Activated T-cell treated with anti-CD3 and anti-CD28 coated beads for 4 hours (primary cell): ENCODE data around the gene IGSF1.
"Not testable (repeated sequence)": the region's sequence is repeated elsewhere in the genome, so short reads cannot be mapped to it uniquely, and the experiment has no call there.

Experiments used
- DNase-seq: peaks from one replicate; pipeline ENCODE4 v3.0.0-alpha.2; 2020

IGSF1 gene

DNA sequence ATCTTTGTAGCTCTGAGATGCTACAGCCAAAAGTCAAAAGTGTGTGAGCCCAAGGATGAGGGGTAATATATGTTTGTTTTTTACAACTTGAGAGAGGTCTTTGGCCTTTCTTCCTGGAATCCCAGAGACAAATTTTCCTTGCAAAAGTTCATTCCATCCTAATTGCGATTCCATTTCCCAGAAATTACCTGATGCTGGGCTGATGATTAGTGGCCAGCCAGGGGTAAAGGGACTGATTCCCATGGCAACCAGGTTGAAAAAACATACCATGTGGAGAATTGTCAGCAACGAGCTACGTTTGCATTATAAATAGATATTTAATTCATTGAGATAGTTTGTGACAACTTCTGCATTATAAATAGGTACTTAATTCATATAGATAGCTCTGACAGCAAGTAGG lies 17.8 kb downstream of the IGSF1 start:
- no peak for DNase-seq

DNA sequence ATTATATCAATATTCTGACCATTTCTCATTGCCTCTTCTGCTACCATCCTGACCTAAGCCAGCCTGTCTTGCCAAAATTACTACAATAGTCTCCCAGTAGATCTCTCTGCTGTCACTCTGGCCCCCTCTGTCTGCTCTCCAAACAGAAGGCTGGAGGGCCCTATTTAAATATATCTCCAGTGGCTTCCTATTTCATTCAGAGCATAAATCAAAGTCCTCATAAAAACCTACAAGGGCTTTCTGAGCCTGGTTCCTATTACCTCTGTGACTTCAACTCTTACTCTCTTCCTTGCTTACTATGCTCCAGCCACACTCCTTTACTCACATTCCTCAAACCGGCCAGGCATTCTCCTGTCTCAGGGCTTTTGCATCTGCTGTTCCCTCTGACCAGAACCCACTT lies 19.0 kb downstream of the IGSF1 start:
- no peak for DNase-seq

DNA sequence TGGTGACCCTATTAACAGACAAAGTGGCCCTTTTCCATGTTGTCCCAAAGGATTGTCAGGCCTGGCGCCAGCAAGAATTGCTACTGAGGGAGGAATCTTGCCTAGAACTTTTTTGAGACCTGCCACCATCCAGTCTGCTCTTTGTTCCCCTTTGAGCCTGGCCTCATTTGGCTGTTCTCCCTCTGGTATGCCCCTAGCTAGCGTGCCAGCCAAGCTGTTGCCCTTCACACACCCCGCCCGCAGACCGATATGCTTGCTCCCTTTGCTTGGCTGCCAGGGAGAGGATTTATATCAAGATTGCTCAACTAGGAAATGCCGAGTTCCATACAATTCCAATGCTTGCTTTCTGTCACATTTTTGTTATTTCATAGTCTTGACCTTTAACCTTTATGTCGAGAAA lies 24.4 kb downstream of the IGSF1 start:
- DNase-seq, result no peak

DNA sequence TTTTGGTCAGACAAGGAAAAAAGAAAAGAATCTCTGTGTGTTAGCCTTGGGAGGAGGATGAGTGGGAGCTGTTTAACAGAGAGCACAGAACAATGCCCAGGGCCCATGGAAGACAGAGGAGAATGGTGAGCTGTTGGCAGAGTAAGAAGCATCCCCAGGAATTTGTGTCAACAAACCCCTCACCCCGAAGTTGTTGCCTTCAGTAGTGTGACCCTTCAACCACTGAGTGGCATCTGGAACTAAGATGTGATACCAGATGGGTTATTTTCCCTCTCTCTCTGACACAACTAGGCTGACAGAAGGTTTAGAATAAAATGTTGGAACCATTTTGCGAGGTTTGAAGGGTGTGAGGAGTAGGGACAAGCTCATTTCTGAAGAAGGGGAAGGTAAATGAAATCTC lies 25.1 kb downstream of the IGSF1 start:
- no peak for DNase-seq

DNA sequence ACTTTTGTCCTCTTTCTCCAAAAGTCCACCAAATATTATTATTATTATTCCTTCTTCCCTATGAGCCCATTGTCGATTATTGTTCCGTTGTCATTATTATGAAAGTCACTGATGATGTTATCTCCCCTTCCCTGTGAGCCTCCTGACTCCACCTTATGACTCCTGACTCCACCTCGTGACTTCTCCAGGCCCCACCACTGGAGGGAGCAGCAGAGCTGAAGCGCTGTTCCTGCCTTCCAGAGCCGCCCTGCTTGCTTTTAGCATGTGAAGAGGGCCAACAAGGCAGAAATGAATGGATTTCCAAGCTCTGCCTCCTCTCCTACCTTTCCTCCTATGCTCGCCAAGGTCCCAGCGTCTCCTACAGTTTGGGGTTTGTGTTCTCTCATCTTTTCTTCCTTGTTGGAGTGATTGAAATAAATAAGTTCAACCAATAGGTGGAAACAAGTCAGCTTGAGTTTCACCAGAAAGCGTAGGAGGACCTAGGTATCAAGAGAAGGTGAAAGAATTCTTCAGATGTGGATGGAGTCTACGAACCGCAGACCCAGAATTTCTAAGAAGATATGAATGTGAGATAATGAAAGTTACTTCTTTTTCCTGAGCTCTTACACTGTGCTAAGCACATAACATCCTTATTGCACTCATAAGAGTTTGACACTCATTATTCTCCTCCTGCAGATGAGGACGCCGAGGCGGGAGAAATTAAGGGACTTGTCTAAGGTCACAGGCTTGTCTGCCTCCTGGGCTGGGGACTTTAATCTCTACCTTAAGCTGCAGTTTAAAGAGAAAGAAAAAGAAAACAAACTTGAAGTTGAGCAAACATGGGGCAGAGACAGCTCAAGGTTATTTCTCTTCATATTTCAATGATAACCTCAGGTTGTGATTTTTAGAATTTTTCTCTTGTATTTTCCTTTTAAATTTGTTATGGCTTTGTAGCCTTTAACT lies 26.1 kb downstream of the IGSF1 start:
- DNase-seq, result no peak

DNA sequence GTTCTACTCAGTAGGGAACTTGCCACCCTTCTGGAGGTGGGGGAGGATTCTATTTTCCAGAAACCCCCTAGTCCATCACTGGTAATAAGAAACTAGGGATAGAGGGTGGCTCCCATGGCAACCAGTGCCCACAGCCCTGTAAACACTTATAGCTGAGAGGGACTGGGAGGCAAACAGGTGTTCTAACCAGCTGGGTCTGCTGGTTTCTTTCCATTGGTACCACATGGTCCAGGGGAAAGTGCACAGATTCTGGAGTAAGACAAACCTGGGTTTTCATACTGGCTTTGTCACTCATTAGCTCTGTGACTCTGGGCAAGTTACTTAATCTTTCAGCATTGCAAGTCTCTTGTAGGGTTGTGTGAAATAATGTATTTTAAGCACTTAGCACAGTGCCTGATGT lies 26.9 kb downstream of the IGSF1 start:
- no peak for DNase-seq

DNA sequence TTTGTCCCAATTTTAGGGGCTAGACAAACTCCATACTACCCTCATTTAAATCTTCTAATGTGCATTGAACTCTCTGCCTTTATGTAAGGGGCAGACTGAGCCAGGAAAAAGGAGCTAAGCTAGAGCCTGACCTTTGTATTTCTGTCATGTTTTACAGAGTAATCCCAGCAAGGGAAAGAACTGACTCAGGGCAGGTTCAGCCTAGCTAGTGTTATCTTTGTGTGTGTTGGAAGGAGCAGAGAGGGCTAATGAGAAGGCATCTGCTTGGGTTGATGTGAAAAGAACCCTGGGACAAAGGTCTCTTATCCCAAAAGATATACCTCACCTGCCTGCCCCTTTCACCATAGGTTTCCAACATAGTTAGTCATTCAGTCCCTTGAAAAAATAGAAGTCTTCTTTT lies 31.7 kb downstream of the IGSF1 start:
- DNase-seq, result no peak

DNA sequence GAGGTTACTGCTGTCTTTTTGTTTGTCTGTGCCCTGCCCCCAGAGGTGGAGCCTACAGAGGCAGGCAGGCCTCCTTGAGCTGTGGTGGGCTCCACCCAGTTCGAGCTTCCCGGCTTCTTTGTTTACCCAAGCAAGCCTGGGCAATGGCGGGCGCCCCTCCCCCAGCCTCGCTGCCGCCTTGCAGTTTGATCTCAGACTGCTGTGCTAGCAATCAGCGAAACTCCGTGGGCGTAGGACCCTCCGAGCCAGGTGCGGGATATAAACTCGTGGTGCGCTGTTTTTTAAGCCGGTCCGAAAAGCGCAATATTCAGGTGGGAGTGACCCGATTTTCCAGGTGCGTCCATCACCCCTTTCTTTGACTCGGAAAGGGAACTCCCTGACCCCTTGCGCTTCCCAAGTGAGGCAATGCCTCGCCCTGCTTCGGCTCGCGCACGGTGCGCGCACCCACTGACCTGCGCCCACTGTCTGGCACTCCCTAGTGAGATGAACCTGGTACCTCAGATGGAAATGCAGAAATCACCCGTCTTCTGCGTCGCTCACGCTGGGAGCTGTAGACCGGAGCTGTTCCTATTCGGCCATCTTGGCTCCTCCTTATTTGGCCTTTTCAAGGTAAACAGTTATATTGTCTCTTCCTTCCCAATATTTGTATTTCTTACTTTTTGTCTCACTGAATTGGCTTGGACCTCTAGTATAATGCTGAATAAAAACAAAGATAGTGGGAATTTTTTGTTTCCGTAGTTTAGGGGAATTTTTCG lies 37.9 kb downstream of the IGSF1 start:
- DNase-seq, result not testable (repeated sequence)

DNA sequence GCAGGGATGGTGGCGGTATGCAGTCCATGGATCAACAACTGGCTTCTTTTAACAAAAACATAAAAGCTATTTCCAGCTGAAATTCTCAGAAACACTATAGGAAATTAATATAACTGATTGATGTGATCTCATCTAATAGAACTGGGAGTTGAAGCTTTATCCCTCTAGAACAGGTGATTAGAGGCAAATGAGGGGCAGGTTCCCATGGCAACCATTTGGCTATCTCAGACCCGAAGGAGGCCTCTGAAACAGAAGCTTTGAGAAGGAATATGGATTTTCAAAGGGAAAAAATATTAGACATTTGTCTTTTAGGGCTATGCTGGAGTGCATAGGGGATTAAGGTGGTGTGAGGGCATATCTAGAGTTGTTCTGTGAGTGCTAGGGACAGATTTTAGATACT lies 50.0 kb downstream of the IGSF1 start:
- DNase-seq, result no peak

DNA sequence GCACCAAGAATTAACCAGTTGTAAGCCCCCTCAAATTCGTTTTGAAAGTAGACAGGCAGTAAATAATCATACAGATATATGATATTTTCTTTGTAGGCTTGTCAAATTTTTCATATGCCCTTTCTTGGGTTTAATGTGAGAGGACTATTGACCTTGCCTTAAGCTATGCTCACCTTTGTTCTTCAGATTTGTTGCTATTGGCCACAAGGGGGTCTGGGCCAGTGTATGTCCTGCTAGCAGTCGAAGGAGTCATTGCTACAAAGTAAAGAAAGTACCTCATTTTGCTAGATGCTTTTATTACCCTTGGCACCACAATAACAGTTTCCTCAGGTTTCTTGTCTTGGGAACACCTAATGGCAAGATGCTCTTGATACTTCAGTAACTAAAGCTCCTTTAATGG lies 51.7 kb downstream of the IGSF1 start:
- DNase-seq, result no peak

DNA sequence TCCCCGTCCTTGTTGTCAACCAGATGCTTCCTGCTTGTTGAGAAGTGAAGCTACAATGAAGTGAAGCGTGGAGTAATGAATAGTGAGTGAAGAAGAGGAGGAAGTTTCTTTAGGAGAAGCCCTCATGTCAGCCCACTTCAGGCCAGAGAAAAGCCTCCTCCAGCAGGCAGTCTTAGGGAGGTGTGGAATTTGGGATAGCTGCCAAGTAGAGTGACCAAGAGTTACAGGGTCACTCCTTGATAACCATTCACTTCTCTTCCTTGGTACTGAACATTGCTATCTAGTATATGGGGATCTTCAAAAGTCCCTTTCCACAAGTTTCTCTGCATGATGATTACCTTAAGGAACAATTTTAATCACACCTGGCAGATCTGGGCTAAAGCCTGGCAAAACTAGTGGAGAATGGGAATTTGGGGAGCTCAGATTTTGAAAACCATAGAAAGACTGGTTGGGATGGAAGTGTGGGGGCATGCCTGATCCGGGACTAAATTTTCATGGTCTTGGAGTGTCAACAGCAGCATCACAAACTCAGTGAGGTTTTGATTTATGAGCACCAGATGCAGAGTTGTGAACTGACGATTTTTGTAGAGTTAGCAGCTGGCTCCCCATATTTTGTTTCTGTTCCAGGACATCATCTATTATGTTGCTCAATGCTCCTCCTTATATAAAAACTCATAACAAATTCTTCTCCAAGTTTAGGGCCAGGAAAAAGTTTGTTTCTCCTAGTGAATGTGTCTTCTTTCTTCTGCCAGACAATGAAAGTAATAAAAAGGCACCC lies 53.1 kb downstream of the IGSF1 start:
- DNase-seq, result no peak

DNA sequence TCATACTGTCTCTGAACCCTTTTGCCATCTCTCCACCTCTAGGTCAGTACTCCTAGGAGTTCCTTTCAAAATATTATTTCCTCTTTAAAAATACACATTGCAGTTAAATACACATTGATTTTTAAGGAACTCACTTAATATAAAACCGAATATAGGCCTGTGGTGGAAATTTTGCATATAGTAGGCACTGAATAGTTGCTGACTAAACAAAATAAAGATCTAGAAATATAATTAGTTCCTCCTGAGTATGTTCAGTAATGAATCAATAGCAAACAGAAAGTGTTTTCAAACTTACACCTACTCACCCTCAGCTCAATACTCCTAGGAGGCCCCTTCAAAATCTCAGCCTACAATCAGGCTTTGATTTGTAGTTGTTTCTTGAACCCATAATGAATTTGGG lies 61.5 kb downstream of the IGSF1 start:
- no peak for DNase-seq

DNA sequence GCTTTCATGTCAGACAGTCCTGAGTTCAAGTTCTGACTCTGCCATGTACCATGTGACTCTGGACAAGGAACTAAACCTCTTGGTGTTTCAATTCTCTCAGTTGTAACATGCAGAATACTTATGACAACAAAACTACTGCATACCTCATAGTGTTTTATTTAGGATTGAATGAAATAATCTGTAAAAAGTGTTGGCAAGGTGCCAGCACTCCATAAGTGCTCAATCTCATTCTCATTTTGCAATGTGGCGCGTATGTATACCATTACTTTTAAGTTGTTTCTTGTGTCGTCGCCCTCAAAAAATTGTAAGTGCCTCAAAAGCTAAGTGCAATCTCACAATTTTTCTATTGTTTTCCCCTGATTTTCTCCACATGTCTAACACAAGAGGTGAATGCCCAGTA lies 62.5 kb downstream of the IGSF1 start:
- no peak for DNase-seq

DNA sequence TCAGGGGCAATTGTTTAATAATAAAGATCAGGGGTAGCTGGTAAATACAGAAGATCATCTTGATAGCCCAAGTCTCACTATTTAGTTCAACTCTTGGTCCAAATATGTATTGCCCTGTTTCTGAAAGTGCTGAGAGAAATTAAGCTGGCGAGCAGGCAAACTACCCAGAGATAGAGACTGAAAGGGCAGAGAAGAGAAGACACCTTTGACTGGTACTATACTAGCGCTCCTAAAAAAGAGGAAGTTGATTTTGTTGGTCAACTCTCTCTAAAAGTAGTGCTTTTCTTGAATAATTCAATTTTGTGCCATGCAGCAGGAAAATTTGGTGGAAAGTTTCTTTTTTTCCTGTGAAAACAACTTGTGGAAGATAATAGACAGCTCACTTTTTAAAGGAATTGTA lies 64.0 kb downstream of the IGSF1 start:
- DNase-seq, result no peak
